GM18526 (cell line): ENCODE results near the gene OR10A3.

Experiments
- POLR2A ChIP-seq: IDR thresholded peaks from 3 replicates; pipeline ENCODE4 v1.6.1; 2011; ENCODE audit not compliant: insufficient read length; ENCODE audit errors: extremely low read depth

OR10A3 gene

GRCh38 chr11:7905961-7906429 lies 35.5 kb downstream of the OR10A3 start:
- TF ChIP-seq POLR2A: no peak

DNA sequence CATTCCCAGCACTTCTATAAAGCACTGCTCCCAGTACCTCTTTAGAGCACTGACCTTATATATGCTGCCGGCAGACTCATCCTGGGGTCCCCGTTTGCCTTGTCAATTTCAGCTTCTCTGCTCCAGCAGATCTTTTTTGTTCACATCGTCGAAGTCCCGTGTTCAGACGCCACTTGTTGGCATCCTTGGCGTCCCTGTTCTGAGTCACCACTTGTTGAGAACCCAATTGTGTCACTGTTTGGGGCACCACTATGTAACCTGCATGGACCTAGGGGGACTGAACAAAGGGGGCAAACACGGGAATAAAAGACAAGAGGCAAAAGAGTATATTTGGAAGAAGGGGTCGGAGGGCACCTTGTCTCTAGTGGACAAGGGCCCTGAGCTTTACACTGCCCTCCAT lies 36.0 kb downstream of the OR10A3 start:
- TF ChIP-seq POLR2A: no peak

DNA sequence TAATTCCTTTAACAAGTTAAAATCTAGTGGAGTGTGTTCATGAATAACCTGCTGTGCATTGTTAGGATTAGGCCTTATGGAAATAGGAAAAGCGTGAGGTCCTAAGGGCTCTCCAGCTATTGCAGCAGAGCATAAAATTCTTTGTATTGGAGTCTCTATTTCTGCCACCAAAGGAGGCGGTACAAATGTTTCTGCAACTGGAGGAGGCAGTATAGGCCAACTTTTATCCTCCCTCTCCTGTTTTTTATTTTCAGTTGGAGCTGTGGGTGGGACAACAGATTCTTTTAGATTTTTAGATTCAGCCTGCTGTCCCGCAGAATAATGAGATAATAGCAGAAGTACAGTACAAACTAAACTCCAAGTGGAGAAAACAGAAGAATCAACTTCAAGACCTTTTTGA lies 36.6 kb downstream of the OR10A3 start:
- no peak for TF ChIP-seq POLR2A

- TF ChIP-seq POLR2A: no peak
Measured at GRCh38 chr11:7903940-7904339, 37.6 kb downstream of the OR10A3 start.

DNA sequence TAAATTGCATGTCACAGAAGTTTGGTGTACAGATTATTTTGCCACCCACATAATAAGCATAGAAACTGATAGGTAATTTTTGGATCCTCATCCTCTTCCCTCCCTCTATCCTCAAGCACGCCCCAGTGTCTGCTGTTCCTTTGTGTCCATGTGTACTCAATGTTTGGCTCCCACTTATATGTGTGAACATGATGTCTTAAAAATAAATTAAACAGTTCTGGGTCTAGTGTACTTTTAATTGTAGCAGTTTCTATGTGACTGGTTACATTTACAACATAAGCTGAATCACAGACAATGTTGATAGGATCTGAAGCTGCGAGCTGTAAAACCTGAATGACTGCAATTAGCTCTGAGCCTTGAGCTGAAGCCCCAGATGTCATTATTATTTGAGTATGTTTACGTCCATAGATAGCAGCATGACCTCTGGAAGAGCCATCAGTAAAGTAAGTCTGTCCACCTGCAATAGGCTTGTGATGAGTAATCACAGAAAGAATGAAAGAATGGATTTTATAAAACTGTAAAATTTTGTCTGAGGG lies 40.1 kb downstream of the OR10A3 start:
- no peak for TF ChIP-seq POLR2A

GRCh38 chr11:7900686-7901085 lies 40.8 kb downstream of the OR10A3 start:
- no peak for TF ChIP-seq POLR2A

DNA sequence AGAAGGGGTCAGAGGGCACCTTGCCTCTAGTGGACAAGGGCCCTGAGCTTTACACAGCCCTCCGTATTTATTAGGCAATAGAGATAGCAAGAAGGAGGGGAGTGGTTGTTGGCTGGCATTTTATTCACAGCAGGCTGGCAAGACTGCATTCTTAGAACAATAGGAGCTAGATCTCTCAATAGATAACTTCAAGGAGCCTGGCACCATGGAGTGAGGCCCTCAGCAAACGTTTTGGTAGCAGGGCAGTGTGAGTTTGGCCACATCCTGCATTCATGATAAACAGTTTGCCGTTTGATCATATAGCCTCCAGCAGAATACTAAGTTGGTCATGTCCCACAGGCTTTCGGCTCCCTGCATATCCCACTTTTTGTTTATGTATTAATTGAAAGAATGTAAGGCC lies 42.1 kb downstream of the OR10A3 start:
- TF ChIP-seq POLR2A: no peak

GRCh38 chr11:7898666-7899283 lies 42.7 kb downstream of the OR10A3 start:
- no peak for TF ChIP-seq POLR2A

DNA sequence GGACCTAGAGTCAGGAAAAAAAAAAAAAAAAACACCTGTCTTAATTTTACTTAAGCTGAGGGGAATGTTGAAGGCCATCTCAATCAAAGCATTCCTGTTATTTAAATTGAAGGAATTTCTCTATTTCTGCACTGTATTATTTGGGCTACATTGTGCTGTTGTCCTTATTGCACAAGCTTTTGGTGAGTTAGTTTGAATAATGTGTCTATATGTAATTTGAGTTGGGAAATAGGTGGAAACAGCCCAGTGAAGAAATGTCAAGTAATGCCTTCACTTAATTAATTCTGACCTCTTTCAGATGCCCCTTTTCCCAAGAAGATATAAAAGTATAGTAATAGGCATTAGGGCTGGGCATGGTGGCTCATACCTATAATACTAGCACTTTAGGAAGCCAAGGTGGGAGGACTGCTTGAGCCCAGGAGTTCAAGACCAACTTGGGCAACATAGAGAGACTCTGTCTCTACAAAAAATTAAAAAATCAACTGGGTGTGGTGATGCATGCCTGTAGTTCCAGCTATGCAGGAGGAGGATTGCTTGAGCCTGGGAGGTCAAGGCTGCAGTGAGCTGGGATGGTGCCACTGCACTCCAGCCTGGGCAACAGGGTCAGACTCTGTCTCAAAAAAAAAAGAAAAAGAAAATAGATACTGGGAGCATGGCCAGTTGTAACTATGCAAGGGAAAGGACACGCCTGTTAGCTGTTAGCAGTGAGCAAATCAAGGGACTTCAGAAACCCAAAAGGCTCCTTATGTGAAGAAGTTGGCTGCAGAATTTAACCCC lies 45.3 kb downstream of the OR10A3 start:
- no peak for TF ChIP-seq POLR2A

GRCh38 chr11:7894251-7894650 lies 47.3 kb downstream of the OR10A3 start:
- TF ChIP-seq POLR2A: no peak

- TF ChIP-seq POLR2A: no peak
Measured at GRCh38 chr11:7893796-7894195, 47.7 kb downstream of the OR10A3 start.

DNA sequence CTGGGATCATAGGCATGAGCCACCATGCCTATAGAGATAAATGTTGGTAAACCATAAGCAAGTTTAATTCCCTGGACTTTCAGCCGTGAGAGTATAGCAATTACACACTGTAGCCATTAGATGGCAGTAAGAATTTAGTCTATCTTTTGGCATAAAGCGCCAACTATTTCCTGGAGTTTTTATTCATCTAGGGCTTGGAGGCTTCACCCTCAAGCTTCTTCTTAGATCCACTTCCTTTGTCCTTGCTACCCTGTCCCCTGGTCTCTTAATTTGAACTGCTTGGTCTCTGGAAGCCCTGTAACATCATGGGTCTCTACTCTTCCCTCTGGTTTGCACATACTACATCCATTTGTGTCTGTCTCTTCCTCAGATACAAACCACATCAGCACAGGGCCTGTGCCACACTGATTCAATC lies 48.7 kb downstream of the OR10A3 start:
- no peak for TF ChIP-seq POLR2A

GRCh38 chr11:7892059-7892699 lies 49.3 kb downstream of the OR10A3 start:
- TF ChIP-seq POLR2A: no peak

GRCh38 chr11:7890417-7891172 lies 50.9 kb downstream of the OR10A3 start:
- TF ChIP-seq POLR2A: no peak

DNA sequence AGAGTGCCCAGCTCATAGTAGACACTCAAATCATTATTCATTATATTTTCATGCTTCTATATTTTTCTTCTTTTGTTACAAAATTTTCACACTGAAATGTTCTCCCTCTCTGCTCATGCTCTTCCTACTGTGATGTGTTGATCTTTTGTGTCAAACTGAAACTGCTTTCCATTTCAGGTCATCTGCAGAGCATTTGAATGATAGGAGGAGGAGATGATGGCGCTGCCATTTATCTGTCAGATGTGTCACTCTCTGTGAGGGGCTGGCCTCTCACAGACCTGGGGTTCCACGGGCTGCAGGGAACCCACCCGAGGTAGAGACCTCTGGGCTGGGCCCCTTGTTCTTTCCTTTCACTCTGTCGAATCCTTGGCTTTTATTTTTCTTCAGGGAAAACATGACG lies 51.5 kb downstream of the OR10A3 start:
- TF ChIP-seq POLR2A: no peak
